Daoy (cell line): ENCODE measurements around the gene ZFP91. TPM values are rescaled to one million over a fixed set of nuclear protein-coding genes. Genes with fewer than 3 reads are reported as not detected.

Source experiments
- DNase-seq: peaks from one replicate; pipeline ENCODE4 v3.0.0-alpha.2; 2015; ENCODE audit warnings: low read depth
- total RNA-seq: library from RNA; depleted of rRNA; stranded (reverse); fragments of >200 nt; shearing (Covaris generic); gene quantifications from 2 replicates; pipeline ENCODE4 v1.2.3, GENCODE V29; 2014

ZFP91 gene
- total RNA-seq, 1 experiment from 2014 or later = 44.6 TPM

GRCh38 chr11:58586998-58587397 lies 8.1 kb downstream of the ZFP91 start:
- DNase-seq = no peak

- no peak for DNase-seq
Measured at GRCh38 chr11:58591659-58592058, 12.8 kb downstream of the ZFP91 start.

- DNase-seq = no peak
Measured at GRCh38 chr11:58592760-58593472, 14.1 kb downstream of the ZFP91 start.

- DNase-seq = no peak
Measured at GRCh38 chr11:58594826-58595225, 16.0 kb downstream of the ZFP91 start.

- no peak for DNase-seq
Measured at GRCh38 chr11:58596621-58597020, 17.8 kb downstream of the ZFP91 start.

GRCh38 chr11:58597486-58598144 lies 18.8 kb downstream of the ZFP91 start:
- no peak for DNase-seq

GRCh38 chr11:58600510-58600909 lies 21.6 kb downstream of the ZFP91 start:
- no peak for DNase-seq

GRCh38 chr11:58606930-58607714 lies 28.3 kb downstream of the ZFP91 start:
- DNase-seq = no peak

- no peak for DNase-seq
Measured at GRCh38 chr11:58608331-58608730, 29.5 kb downstream of the ZFP91 start.

GRCh38 chr11:58609723-58610122 lies 30.9 kb downstream of the ZFP91 start:
- no peak for DNase-seq

GRCh38 chr11:58613228-58613627 lies 34.4 kb downstream of the ZFP91 start:
- DNase-seq = no peak

- no peak for DNase-seq
Measured at GRCh38 chr11:58615559-58615958, 36.7 kb downstream of the ZFP91 start.

- DNase-seq = peak; percentile 72
Measured at GRCh38 chr11:58616594-58616993, 37.7 kb downstream of the ZFP91 start.

GRCh38 chr11:58617976-58618557 lies 39.2 kb downstream of the ZFP91 start:
- DNase-seq = no peak

- no peak for DNase-seq
Measured at GRCh38 chr11:58621586-58622262, 42.9 kb downstream of the ZFP91 start.

- DNase-seq = no peak
Measured at GRCh38 chr11:58622344-58622743, 43.5 kb downstream of the ZFP91 start, which contains the start of gene CNTF. Gene CNTF, plus strand, starts transcription at chr11:58622665. Its CDS starts 88 bp downstream, at chr11:58622753.

- no peak for DNase-seq
Measured at GRCh38 chr11:58625086-58625485, 46.2 kb downstream of the ZFP91 start.

GRCh38 chr11:58625826-58626460 lies 47.1 kb downstream of the ZFP91 start:
- DNase-seq = no peak

GRCh38 chr11:58626934-58627483 lies 48.1 kb downstream of the ZFP91 start:
- no peak for DNase-seq

- peak; percentile 19 for DNase-seq
Measured at GRCh38 chr11:58628446-58628845, 49.6 kb downstream of the ZFP91 start.

GRCh38 chr11:58629857-58630256 lies 51.0 kb downstream of the ZFP91 start:
- DNase-seq = peak; percentile 42
